Transverse colon (tissue), 3 donors: ENCODE data around the gene TNRC6B.

ENCODE experiments used
- EP300 ChIP-seq: sonication (generic); formaldehyde crosslinking; IDR thresholded peaks from one replicate; pipeline ENCODE4 v1.6.1; 2017; ENCODE audit warnings: antibody characterized with exemption, low read depth
- TF ChIP-seq, protein P1 (sequence below), 5 experiments: fragments of 200-600 bp in 3 of 5; fragments of 450-650 bp in 2 of 5; sonication (generic) in 3 of 5; IDR thresholded peaks; 1 replicate in 2 of 5; 2 replicates in 3 of 5; pipeline ENCODE4 v1.5.1; 2016 to 2017; ENCODE audit warnings: antibody characterized with exemption in 5 of 5, inconsistent platforms in 3 of 5, mild to moderate bottlenecking in 2 of 5, moderate library complexity in 1 of 5

GRCh38 chr22:40212121-40212520 is 34.4 kb downstream of the TNRC6B start:
- TF ChIP-seq, protein P1, sequence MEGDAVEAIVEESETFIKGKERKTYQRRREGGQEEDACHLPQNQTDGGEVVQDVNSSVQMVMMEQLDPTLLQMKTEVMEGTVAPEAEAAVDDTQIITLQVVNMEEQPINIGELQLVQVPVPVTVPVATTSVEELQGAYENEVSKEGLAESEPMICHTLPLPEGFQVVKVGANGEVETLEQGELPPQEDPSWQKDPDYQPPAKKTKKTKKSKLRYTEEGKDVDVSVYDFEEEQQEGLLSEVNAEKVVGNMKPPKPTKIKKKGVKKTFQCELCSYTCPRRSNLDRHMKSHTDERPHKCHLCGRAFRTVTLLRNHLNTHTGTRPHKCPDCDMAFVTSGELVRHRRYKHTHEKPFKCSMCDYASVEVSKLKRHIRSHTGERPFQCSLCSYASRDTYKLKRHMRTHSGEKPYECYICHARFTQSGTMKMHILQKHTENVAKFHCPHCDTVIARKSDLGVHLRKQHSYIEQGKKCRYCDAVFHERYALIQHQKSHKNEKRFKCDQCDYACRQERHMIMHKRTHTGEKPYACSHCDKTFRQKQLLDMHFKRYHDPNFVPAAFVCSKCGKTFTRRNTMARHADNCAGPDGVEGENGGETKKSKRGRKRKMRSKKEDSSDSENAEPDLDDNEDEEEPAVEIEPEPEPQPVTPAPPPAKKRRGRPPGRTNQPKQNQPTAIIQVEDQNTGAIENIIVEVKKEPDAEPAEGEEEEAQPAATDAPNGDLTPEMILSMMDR (IDR thresholded peaks at IDR 0.05): no peak
- no peak for TF ChIP-seq EP300
